AG04450 (cell line): Measurements from ENCODE around the gene THOC2. TPM values are rescaled to one million over a fixed set of nuclear protein-coding genes. Genes with fewer than 3 reads are reported as not detected.
"Not testable (repeated sequence)": the region's sequence is repeated elsewhere in the genome, so short reads cannot be mapped to it uniquely, and the experiment has no call there.

ENCODE experiments used
- CTCF ChIA-PET: fragments of 300-600, 350-600 bp; formaldehyde crosslinking; extraction: SDS; loops from one replicate; lab custom pipeline; 2022; ENCODE audit warnings: antibody characterized with exemption, inconsistent platforms; lab: Charles Lee
- POLR2A ChIA-PET: fragments of 350-600 bp; formaldehyde crosslinking; extraction: SDS; loops from one replicate; lab custom pipeline; 2021; ENCODE audit warnings: antibody characterized with exemption, inconsistent platforms; lab: Yijun Ruan, JAX
- DNase-seq: peaks from one replicate; pipeline ENCODE4 v3.0.0-alpha.2; 2011; ENCODE audit warnings: low read depth, low spot score
- H3K27ac ChIP-seq: one replicate; pipeline ENCODE4 v1.5.1; 2012; ENCODE audit warnings: low read depth, low read length, control low read depth
- H3K27me3 ChIP-seq: one replicate; pipeline ENCODE4 v1.6.0; 2012; ENCODE audit warnings: low read length; ENCODE audit not compliant: control insufficient read depth, insufficient read depth
- H3K4me3 ChIP-seq: 2 replicates; pipeline ENCODE4 v1.5.1; 2011; ENCODE audit warnings: mild to moderate bottlenecking, low read depth, low read length, control low read depth
- H3K9me3 ChIP-seq: 2 replicates; pipeline ENCODE4 v1.5.1; 2012; ENCODE audit warnings: low read length; ENCODE audit not compliant: control insufficient read depth, insufficient read depth
- CTCF ChIP-seq: IDR thresholded peaks from 2 replicates; pipeline ENCODE4 v1.5.1; 2011; ENCODE audit warnings: low read depth, low read length, control low read depth, inconsistent platforms
- polyA plus RNA-seq: library from polyadenylated mRNA; depleted of rRNA; stranded (reverse); fragments of >200 nt; gene quantifications from 2 replicates; pipeline ENCODE4 v1.2.3, GENCODE V29; 2011

The THOC2 gene
- polyA plus RNA-seq, 1 experiment: 91.2 TPM

GRCh38 chrX:123764967-123765871 is 32.4 kb upstream of the THOC2 start:
- ChIA-PET CTCF (interaction anchor here (0.6 to 1.7 kb wide), 6 partner anchors 13 to 68 kb away, joined by 3 to 11 read pairs (median 4); partner anchors contain the start of gene THOC2), POLR2A (no interaction called here)
- TF ChIP-seq CTCF: no peak
- Histone ChIP-seq H3K27me3 (no peaks in the 10 kb centered on the region), H3K9me3 (no peaks in the 10 kb centered on the region), H3K4me3 (peak overlapping the region; percentile 52), H3K27ac (no peak overlapping the region)
- peak; percentile 55 for DNase-seq

GRCh38 chrX:123759849-123760248 is 27.0 kb upstream of the THOC2 start:
- POLR2A ChIA-PET, CTCF ChIA-PET, H3K27me3 ChIP-seq, H3K4me3 ChIP-seq, H3K27ac ChIP-seq, DNase-seq, H3K9me3 ChIP-seq: not testable (repeated sequence)

GRCh38 chrX:123757794-123758193 is 24.9 kb upstream of the THOC2 start:
- DNase-seq, POLR2A ChIA-PET, H3K27ac ChIP-seq, CTCF ChIA-PET, H3K9me3 ChIP-seq, H3K27me3 ChIP-seq, H3K4me3 ChIP-seq: not testable (repeated sequence)

- H3K27ac ChIP-seq: no peak overlapping the region
- POLR2A ChIA-PET: no interaction called here
- TF ChIP-seq CTCF: no peak
Observed at GRCh38 chrX:123756320-123756719, 23.5 kb upstream of the THOC2 start.

GRCh38 chrX:123755107-123755506 is 22.3 kb upstream of the THOC2 start:
- Histone ChIP-seq H3K27me3 (no peaks in the 10 kb centered on the region), H3K9me3 (no peaks in the 10 kb centered on the region), H3K4me3 (no peak overlapping the region), H3K27ac (no peak overlapping the region)
- TF ChIP-seq CTCF: no peak
- ChIA-PET POLR2A (no interaction called here), CTCF (no interaction called here)
- DNase-seq: no peak

More at GRCh38 chrX:123756320-123756719, 23.5 kb upstream of the THOC2 start:
- Histone ChIP-seq H3K27me3 (no peaks in the 10 kb centered on the region), H3K4me3 (no peak overlapping the region), H3K9me3 (no peaks in the 10 kb centered on the region)
- CTCF ChIA-PET: no interaction called here
- no peak for DNase-seq
